GM12892 (cell line): ENCODE data around the gene ABLIM3.

Experiments
- POLR2A ChIP-seq: IDR thresholded peaks from 2 replicates; pipeline ENCODE4 v1.6.1; 2011; ENCODE audit warnings: low read depth, low read length, control low read depth
- POLR2AphosphoS5 ChIP-seq: IDR thresholded peaks from 2 replicates; pipeline ENCODE4 v1.6.1; 2011; ENCODE audit warnings: low read depth, low read length, control low read depth

- TF ChIP-seq POLR2AphosphoS5 (no peak), POLR2A (no peak)
Measured at GRCh38 chr5:149251546-149251945, 110.3 kb downstream of the ABLIM3 start.
